Common myeloid progenitor, CD34-positive (primary cell): ENCODE data around the gene OAS2.
"Not testable (repeated sequence)": the region's sequence is repeated elsewhere in the genome, so short reads cannot be mapped to it uniquely, and the experiment has no call there.

Source experiments
- CTCF ChIA-PET: fragments of 350-600 bp; sonication (Branson Sonifier 250); formaldehyde crosslinking; loops from one replicate; lab custom pipeline; 2021; ENCODE audit warnings: antibody characterized with exemption; lab: Charles Lee
- POLR2A ChIA-PET: fragments of 350-600 bp; sonication (Branson Sonifier 250); formaldehyde crosslinking; loops from one replicate; lab custom pipeline; 2021; ENCODE audit warnings: antibody characterized with exemption; lab: Charles Lee
- DNase-seq, 3 donors: peaks; one replicate each; pipeline versions ENCODE4 v3.0.0 to v3.0.0-alpha.2; 2013
- H3K27ac ChIP-seq, 2 experiments: 1 replicate in 1 of 2; 2 replicates in 1 of 2; pipeline ENCODE4 v1.7.0; 2013; ENCODE audit warnings: inconsistent platforms in 2 of 2, low read length in 2 of 2, mild to moderate bottlenecking in 2 of 2, low read depth in 1 of 2, moderate library complexity in 1 of 2; ENCODE audit not compliant: severe bottlenecking in 2 of 2, insufficient read depth in 1 of 2, poor library complexity in 1 of 2
- H3K27me3 ChIP-seq, 5 experiments: replicated peaks in 2 of 5; 1 replicate in 3 of 5; 2 replicates in 2 of 5; pipeline versions ENCODE4 v1.6.1 to v1.7.0; 2013; ENCODE audit warnings: low read length in 4 of 5, mild to moderate bottlenecking in 2 of 5, moderate library complexity in 2 of 5, inconsistent platforms in 1 of 5; ENCODE audit not compliant: insufficient read depth in 5 of 5, control insufficient read depth in 4 of 5
- H3K36me3 ChIP-seq, 4 experiments: 1 replicate in 2 of 4; 2 replicates in 2 of 4; pipeline versions ENCODE4 v1.6.1 to v1.7.0; 2013; ENCODE audit warnings: low read length in 3 of 4, control low read depth in 1 of 4, mild to moderate bottlenecking in 1 of 4; ENCODE audit not compliant: control insufficient read depth in 4 of 4, insufficient read depth in 4 of 4
- H3K4me1 ChIP-seq, 4 experiments: 1 replicate in 3 of 4; 2 replicates in 1 of 4; pipeline versions ENCODE4 v1.6.1 to v1.7.1; 2013; ENCODE audit warnings: low read length in 3 of 4, mild to moderate bottlenecking in 3 of 4, control low read depth in 1 of 4, inconsistent platforms in 1 of 4, moderate library complexity in 1 of 4; ENCODE audit not compliant: control insufficient read depth in 4 of 4, insufficient read depth in 4 of 4; ENCODE audit errors: control extremely low read depth in 1 of 4
- H3K4me3 ChIP-seq, 7 experiments: 1 replicate in 4 of 7; 2 replicates in 3 of 7; pipeline versions ENCODE4 v1.5.1 to v1.7.0; 2013; ENCODE audit warnings: mild to moderate bottlenecking in 7 of 7, low read length in 6 of 7, moderate library complexity in 6 of 7, inconsistent platforms in 2 of 7, low read depth in 2 of 7, control low read depth in 1 of 7; ENCODE audit not compliant: insufficient read depth in 4 of 7, control insufficient read depth in 1 of 7; ENCODE audit errors: extremely low read depth in 1 of 7
- H3K9me3 ChIP-seq, 5 experiments: 1 replicate in 4 of 5; 2 replicates in 1 of 5; pipeline versions ENCODE4 v1.6.1 to v1.7.1; 2013; ENCODE audit warnings: low read length in 4 of 5, mild to moderate bottlenecking in 2 of 5, inconsistent platforms in 1 of 5, low read depth in 1 of 5, moderate library complexity in 1 of 5; ENCODE audit not compliant: control insufficient read depth in 4 of 5, insufficient read depth in 2 of 5; ENCODE audit errors: control extremely low read depth in 1 of 5
- WGBS: methylation state at CpG from one replicate; pipeline ENCODE4 v1.1.5; 2013; ENCODE audit not compliant: insufficient coverage; 5-methylcytosine and 5-hydroxymethylcytosine counted together

The OAS2 gene

GRCh38 chr12:112988823-112989385 is 10.6 kb downstream of the OAS2 start:
- H3K27ac ChIP-seq, POLR2A ChIA-PET, DNase-seq, H3K27me3 ChIP-seq, H3K4me3 ChIP-seq: not testable (repeated sequence)
- Histone ChIP-seq H3K9me3 (peaks cover 0 to 12% (median 4%) of the 10 kb centered on the region in 5 experiments), H3K36me3 (peaks cover 6 to 34% (median 9%) of the 10 kb centered on the region in 4 experiments), H3K4me1 (peaks cover 0 to 14% (median 4%) of the 10 kb centered on the region in 4 experiments)
- CTCF ChIA-PET = interaction anchor here (1.0 to 2.0 kb wide), 8 partner anchors 8 to 110 kb away, joined by 3 to 8 read pairs (median 4); partner anchors contain the start of gene OAS2
- WGBS = 100% methylated on average over 1 of the region's 3 CpGs

DNA sequence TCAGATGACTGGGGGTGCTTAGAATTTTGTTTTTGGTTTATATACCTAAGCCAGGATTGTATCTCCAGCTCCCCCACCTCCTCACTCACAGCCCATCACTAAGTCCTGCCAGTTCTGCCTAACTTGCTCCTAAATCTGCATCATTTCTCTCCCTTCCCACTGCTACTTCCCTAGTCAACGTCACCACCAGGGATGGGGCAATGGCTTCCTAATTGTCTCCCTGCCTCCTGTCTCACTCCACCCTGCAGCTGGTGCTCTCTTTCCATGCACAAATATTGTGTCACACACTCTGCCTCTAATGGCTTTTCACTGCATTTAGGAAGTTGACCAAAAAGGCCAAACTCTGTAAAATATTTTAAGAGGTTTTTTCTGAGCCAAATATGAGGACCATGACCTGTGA is 11.5 kb downstream of the OAS2 start:
- Histone ChIP-seq H3K9me3 (peaks cover 0 to 4% (median 0%) of the 10 kb centered on the region in 5 experiments), H3K4me3 (no peak overlapping the region), H3K4me1 (peaks cover 0 to 14% (median 4%) of the 10 kb centered on the region in 4 experiments), H3K27me3 (no peaks in the 10 kb centered on the region), H3K27ac (no peak overlapping the region), H3K36me3 (peaks cover 3 to 33% (median 9%) of the 10 kb centered on the region in 4 experiments)
- WGBS = 83% methylated on average over 1 of the region's 1 CpG
- CTCF ChIA-PET = interaction anchor here (1.0 to 2.1 kb wide), 5 partner anchors 11 to 164 kb away, joined by 3 to 8 read pairs (median 4); partner anchors contain the start of gene OAS2
- POLR2A ChIA-PET = no interaction called here
- DNase-seq = no peak

GRCh38 chr12:112992541-112993398 is 14.5 kb downstream of the OAS2 start:
- Histone ChIP-seq H3K27ac (no peak overlapping the region), H3K4me1 (peaks cover 0 to 11% (median 4%) of the 10 kb centered on the region in 4 experiments), H3K4me3 (no peak overlapping the region), H3K36me3 (peaks cover 11 to 54% (median 22%) of the 10 kb centered on the region in 4 experiments), H3K9me3 (peaks cover 0 to 6% (median 3%) of the 10 kb centered on the region in 5 experiments), H3K27me3 (no peaks in the 10 kb centered on the region)
- ChIA-PET CTCF (interaction anchor here (0.6 to 3.5 kb wide), 38 partner anchors 8 to 231 kb away, joined by 3 to 21 read pairs (median 4); partner anchors contain the start of genes OAS1 and OAS2), POLR2A (no interaction called here)
- WGBS = no CpG with 5 or more reads among the region's 2 CpGs
- DNase-seq = peak; percentile 62 to 86 (median 79)

GRCh38 chr12:112995008-112995407 is 16.7 kb downstream of the OAS2 start:
- ChIA-PET CTCF (interaction anchor here (0.7 to 1.2 kb wide), 3 partner anchors 17 to 272 kb away, joined by 3 to 4 read pairs (median 3); partner anchors contain the start of gene OAS2), POLR2A (no interaction called here)
- Histone ChIP-seq H3K27ac (no peak overlapping the region), H3K4me3 (no peak overlapping the region), H3K4me1 (no peaks in the 10 kb centered on the region), H3K9me3 (peaks cover 0 to 13% (median 7%) of the 10 kb centered on the region in 5 experiments), H3K27me3 (no peaks in the 10 kb centered on the region), H3K36me3 (peaks cover 8 to 62% (median 27%) of the 10 kb centered on the region in 4 experiments)
- 91% methylated on average over 5 of the region's 5 CpGs for WGBS
- no peak for DNase-seq

- H3K27ac ChIP-seq = no peak overlapping the region
- H3K27me3 ChIP-seq = no peaks in the 10 kb centered on the region
- ChIA-PET CTCF (interaction anchor here (0.8 kb wide), 1 partner anchor 11 kb away, joined by 3 read pairs; no protein-coding TSS in a partner anchor), POLR2A (no interaction called here)
- no peaks in the 10 kb centered on the region for H3K4me1 ChIP-seq
- H3K9me3 ChIP-seq = peaks cover 0 to 13% (median 7%) of the 10 kb centered on the region in 5 experiments
- peaks cover 8 to 64% (median 30%) of the 10 kb centered on the region in 4 experiments for H3K36me3 ChIP-seq
- no peak overlapping the region for H3K4me3 ChIP-seq
- WGBS = 100% methylated on average over 6 of the region's 8 CpGs
- no peak for DNase-seq
Measured at GRCh38 chr12:112996501-112996900, 18.2 kb downstream of the OAS2 start.

GRCh38 chr12:112997506-112997905 is 19.2 kb downstream of the OAS2 start:
- Histone ChIP-seq H3K36me3 (peaks cover 8 to 69% (median 30%) of the 10 kb centered on the region in 4 experiments), H3K27me3 (no peaks in the 10 kb centered on the region), H3K27ac (no peak overlapping the region), H3K4me1 (no peaks in the 10 kb centered on the region), H3K9me3 (peaks cover 0 to 13% (median 7%) of the 10 kb centered on the region in 5 experiments), H3K4me3 (no peak overlapping the region)
- 100% methylated on average over 5 of the region's 7 CpGs for WGBS
- DNase-seq = no peak
- ChIA-PET POLR2A (no interaction called here), CTCF (interaction anchor here (0.9 to 1.4 kb wide), 3 partner anchors 10 to 97 kb away, joined by 3 to 5 read pairs (median 3); no protein-coding TSS in a partner anchor)
